ENCODE results near the gene GSPT1. TPM values are rescaled to one million over a fixed set of nuclear protein-coding genes. Genes with fewer than 3 reads are reported as not detected.
A peak's percentile ranks its signal among the peaks of the same experiment; 100 is the strongest.

Gene GSPT1
- total RNA-seq, 2 experiments from 2014 or later: 54.3 to 146 TPM

- no peak overlapping the region for H3K27ac ChIP-seq (ENCODE audit: low read depth, low read length, poor library complexity, severe bottlenecking)
- peak overlapping the region; percentile 24; the same call in 1 of the 2 replicates for H3K4me2 ChIP-seq (ENCODE audit: low read length)
- no peak for DNase-seq (ENCODE audit: low spot score)
- POLR2A ChIA-PET: interaction anchor here (0.6 to 1.5 kb wide), 3 partner anchors 9 to 555 kb away, joined by 3 to 4 read pairs (median 3); partner anchors contain the start of gene TNFRSF17
- H3K9me2 ChIP-seq (ENCODE audit: insufficient read depth, low read length): no peaks in the 10 kb centered on the region
- CTCF ChIA-PET (ENCODE audit: unreplicated experiment): no interaction called here
- no TSS peak for BruUV-seq (replicated peaks)
- H3K9me3 ChIP-seq (ENCODE audit: low read length): no peaks in the 10 kb centered on the region
- H4K20me1 ChIP-seq (ENCODE audit: insufficient read depth, low read length): peaks cover 10% of the 10 kb centered on the region; the same call in 1 of the 2 replicates
- H3K36me3 ChIP-seq (ENCODE audit: insufficient read depth, low read length): peaks cover 68% of the 10 kb centered on the region
- intact Hi-C loops (cut with micrococcal nuclease; ENCODE audit: unreplicated experiment): no loop called here
- no peak overlapping the region for H3K4me3 ChIP-seq (ENCODE audit: low read depth, low read length, poor library complexity, severe bottlenecking)
- TF ChIP-seq EZH2phosphoT487 (IDR thresholded peaks at IDR 0.05; ENCODE audit: borderline replicate concordance, low read depth, low read length) (no peak), CTCF (conservative IDR thresholded peaks at IDR 0.05; ENCODE audit: low read length) (no peak)
- H3K79me2 ChIP-seq (ENCODE audit: insufficient read depth, low read depth, low read length): peaks cover 81% of the 10 kb centered on the region
- no peak overlapping the region for H2AFZ ChIP-seq (ENCODE audit: low read length)
- peaks cover 32% of the 10 kb centered on the region for H3K4me1 ChIP-seq (ENCODE audit: insufficient read depth, low read length, poor library complexity, severe bottlenecking)
These were observed 66.9 kb downstream of the GSPT1 start for GRCh38 chr16:11848842-11849241.

GRCh38 chr16:11844499-11844898 is 71.3 kb downstream of the GSPT1 start:
- Histone ChIP-seq H3K4me3 (ENCODE audit: low read depth, low read length, poor library complexity, severe bottlenecking) (no peak overlapping the region), H3K9me2 (ENCODE audit: insufficient read depth, low read length) (no peaks in the 10 kb centered on the region), H3K9me3 (ENCODE audit: low read length) (no peaks in the 10 kb centered on the region), H2AFZ (ENCODE audit: low read length) (no peak overlapping the region), H3K79me2 (ENCODE audit: insufficient read depth, low read depth, low read length) (peaks cover 41% of the 10 kb centered on the region), H3K36me3 (ENCODE audit: insufficient read depth, low read length) (peaks cover 96% of the 10 kb centered on the region), H3K4me1 (ENCODE audit: insufficient read depth, low read length, poor library complexity, severe bottlenecking) (peaks cover 13% of the 10 kb centered on the region), H3K27ac (ENCODE audit: low read depth, low read length, poor library complexity, severe bottlenecking) (no peak overlapping the region), H3K4me2 (ENCODE audit: low read length) (no peak overlapping the region), H4K20me1 (ENCODE audit: insufficient read depth, low read length) (0 out of 2 replicates have a peak, but pooled peaks cover 7% of the 10 kb centered on the region)
- intact Hi-C loops (cut with micrococcal nuclease; ENCODE audit: unreplicated experiment): no loop called here
- POLR2A ChIA-PET: no interaction called here
- CTCF ChIA-PET (ENCODE audit: unreplicated experiment): no interaction called here
- DNase-seq (ENCODE audit: low spot score): no peak
- BruUV-seq (replicated peaks): no TSS peak
- no peak for TF ChIP-seq EZH2phosphoT487 (IDR thresholded peaks at IDR 0.05; ENCODE audit: borderline replicate concordance, low read depth, low read length)
- TF ChIP-seq CTCF (conservative IDR thresholded peaks at IDR 0.05; ENCODE audit: low read length): no peak

GRCh38 chr16:11843861-11844260 is 71.9 kb downstream of the GSPT1 start:
- BruUV-seq (replicated peaks): no TSS peak
- CTCF ChIA-PET (ENCODE audit: unreplicated experiment): no interaction called here
- H3K79me2 ChIP-seq (ENCODE audit: insufficient read depth, low read depth, low read length): peaks cover 34% of the 10 kb centered on the region

More at GRCh38 chr16:11843861-11844260, 71.9 kb downstream of the GSPT1 start:
- Histone ChIP-seq H3K4me2 (ENCODE audit: low read length) (no peak overlapping the region), H2AFZ (ENCODE audit: low read length) (no peak overlapping the region), H3K9me3 (ENCODE audit: low read length) (no peaks in the 10 kb centered on the region), H3K36me3 (ENCODE audit: insufficient read depth, low read length) (peaks cover 96% of the 10 kb centered on the region), H3K4me3 (ENCODE audit: low read depth, low read length, poor library complexity, severe bottlenecking) (no peak overlapping the region), H3K4me1 (ENCODE audit: insufficient read depth, low read length, poor library complexity, severe bottlenecking) (peaks cover 6% of the 10 kb centered on the region), H3K27ac (ENCODE audit: low read depth, low read length, poor library complexity, severe bottlenecking) (no peak overlapping the region), H3K9me2 (ENCODE audit: insufficient read depth, low read length) (no peaks in the 10 kb centered on the region), H4K20me1 (ENCODE audit: insufficient read depth, low read length) (0 out of 2 replicates have a peak, but pooled peaks cover 7% of the 10 kb centered on the region)
- no peak for DNase-seq (ENCODE audit: low spot score)
- no peak for TF ChIP-seq EZH2phosphoT487 (IDR thresholded peaks at IDR 0.05; ENCODE audit: borderline replicate concordance, low read depth, low read length)
- TF ChIP-seq CTCF (conservative IDR thresholded peaks at IDR 0.05; ENCODE audit: low read length): no peak
- intact Hi-C loops (cut with micrococcal nuclease; ENCODE audit: unreplicated experiment): no loop called here
- POLR2A ChIA-PET: interaction anchor here (0.6 kb wide), 1 partner anchor 70 kb away, joined by 3 read pairs; no protein-coding TSS in a partner anchor
